SU-DHL-6 (cell line): ENCODE results near the gene COQ5.

Experiments used
- H2AFZ ChIP-seq: fragments of 200-600 bp; sonication (generic); 2 replicates; pipeline ENCODE4 v1.6.1; 2014; ENCODE audit warnings: low read depth, mild to moderate bottlenecking, moderate library complexity, mixed read lengths, antibody characterized with exemption, low read length; ENCODE audit not compliant: severe bottlenecking
- H3F3A ChIP-seq: fragments of 200-600 bp; shearing (Covaris generic); 2 replicates; pipeline ENCODE4 v1.6.0; 2016; ENCODE audit warnings: antibody characterized with exemption, mild to moderate bottlenecking; ENCODE audit not compliant: insufficient read depth
- H3K27ac ChIP-seq: fragments of 200-600 bp; sonication (generic); 2 replicates; pipeline ENCODE4 v1.5.1; 2016; ENCODE audit warnings: low read depth, mild to moderate bottlenecking, low read length, moderate library complexity, mixed read lengths
- H3K27me3 ChIP-seq: fragments of 200-600 bp; sonication (generic), shearing (Covaris generic); 2 replicates; pipeline ENCODE4 v1.6.0; 2014; ENCODE audit warnings: mild to moderate bottlenecking, low read length
- H3K36me3 ChIP-seq: fragments of 200-600 bp; sonication (generic); 2 replicates; pipeline ENCODE4 v1.6.1; 2014; ENCODE audit warnings: mild to moderate bottlenecking, low read length, mixed read lengths
- H3K4me2 ChIP-seq: fragments of 300-600, 200-600 bp; shearing (Covaris generic), sonication (generic); 2 replicates; pipeline ENCODE4 v1.6.0; 2014; ENCODE audit warnings: low read length, low read depth, mild to moderate bottlenecking; ENCODE audit not compliant: poor library complexity, severe bottlenecking
- H3K4me3 ChIP-seq: fragments of 200-600 bp; sonication (generic); 2 replicates; pipeline ENCODE4 v1.5.1; 2014; ENCODE audit warnings: antibody characterized with exemption, low read length, mild to moderate bottlenecking, mixed read lengths; ENCODE audit not compliant: insufficient read depth, poor library complexity, severe bottlenecking
- H3K79me2 ChIP-seq: fragments of 200-600 bp; sonication (generic); 2 replicates; pipeline ENCODE4 v1.6.1; 2014; ENCODE audit warnings: mild to moderate bottlenecking, low read length, moderate library complexity; ENCODE audit not compliant: insufficient read depth
- H3K9ac ChIP-seq: fragments of 200-600 bp; sonication (generic); 2 replicates; pipeline ENCODE4 v1.7.0; 2014; ENCODE audit warnings: mild to moderate bottlenecking, low read length
- H3K9me2 ChIP-seq: fragments of 200-600 bp; sonication (generic); replicated peaks from 2 replicates; pipeline ENCODE4 v1.6.1; 2014; ENCODE audit warnings: low read length; ENCODE audit not compliant: insufficient read depth
- H3K9me3 ChIP-seq: fragments of 200-600 bp; sonication (generic); 2 replicates; pipeline ENCODE4 v1.6.1; 2014; ENCODE audit warnings: low read length, mixed read lengths; ENCODE audit not compliant: insufficient read depth
- H4K20me1 ChIP-seq: fragments of 200-600 bp; sonication (generic); 2 replicates; pipeline ENCODE4 v1.6.1; 2014; ENCODE audit warnings: low read depth, mild to moderate bottlenecking, antibody characterized with exemption, low read length, moderate library complexity, mixed read lengths
- EZH2phosphoT487 ChIP-seq: fragments of 200-600 bp; sonication (generic), shearing (Covaris generic); conservative IDR thresholded peaks from 2 replicates; pipeline ENCODE4 v1.6.1; 2018; ENCODE audit warnings: mild to moderate bottlenecking, antibody characterized with exemption, low read length, moderate library complexity, mixed read lengths
- TF ChIP-seq, protein P1 (sequence below): fragments of 200-600 bp; sonication (generic); IDR thresholded peaks from one replicate; pipeline ENCODE4 v1.5.1; 2017; ENCODE audit warnings: antibody characterized with exemption, mild to moderate bottlenecking, low read length, moderate library complexity; ENCODE audit not compliant: insufficient read depth, poor library complexity, severe bottlenecking

COQ5 gene

DNA sequence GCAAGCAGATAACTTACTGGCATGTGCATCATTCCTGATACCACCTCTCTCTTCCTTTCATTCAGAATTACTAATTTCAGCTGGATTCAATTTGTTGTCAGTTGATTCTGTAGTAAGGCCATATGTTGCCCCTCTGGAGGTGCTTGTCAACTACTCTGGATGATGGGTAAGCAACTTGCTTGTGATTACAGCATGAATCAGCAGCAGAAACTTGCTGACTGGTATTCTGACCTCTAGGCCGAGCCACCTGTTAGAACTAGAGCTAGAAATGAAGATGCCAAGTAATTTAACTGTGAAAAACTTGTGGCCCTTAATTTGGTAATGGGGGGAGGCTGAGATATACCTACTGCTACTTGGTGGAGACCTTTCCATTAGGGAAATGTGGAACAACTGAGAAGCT is 10.3 kb upstream of the COQ5 start:
- H3K36me3 ChIP-seq = peaks cover 4% of the 10 kb centered on the region; the same call in 1 of the 2 replicates
- TF ChIP-seq EZH2phosphoT487 = no peak
- TF ChIP-seq, protein P1, sequence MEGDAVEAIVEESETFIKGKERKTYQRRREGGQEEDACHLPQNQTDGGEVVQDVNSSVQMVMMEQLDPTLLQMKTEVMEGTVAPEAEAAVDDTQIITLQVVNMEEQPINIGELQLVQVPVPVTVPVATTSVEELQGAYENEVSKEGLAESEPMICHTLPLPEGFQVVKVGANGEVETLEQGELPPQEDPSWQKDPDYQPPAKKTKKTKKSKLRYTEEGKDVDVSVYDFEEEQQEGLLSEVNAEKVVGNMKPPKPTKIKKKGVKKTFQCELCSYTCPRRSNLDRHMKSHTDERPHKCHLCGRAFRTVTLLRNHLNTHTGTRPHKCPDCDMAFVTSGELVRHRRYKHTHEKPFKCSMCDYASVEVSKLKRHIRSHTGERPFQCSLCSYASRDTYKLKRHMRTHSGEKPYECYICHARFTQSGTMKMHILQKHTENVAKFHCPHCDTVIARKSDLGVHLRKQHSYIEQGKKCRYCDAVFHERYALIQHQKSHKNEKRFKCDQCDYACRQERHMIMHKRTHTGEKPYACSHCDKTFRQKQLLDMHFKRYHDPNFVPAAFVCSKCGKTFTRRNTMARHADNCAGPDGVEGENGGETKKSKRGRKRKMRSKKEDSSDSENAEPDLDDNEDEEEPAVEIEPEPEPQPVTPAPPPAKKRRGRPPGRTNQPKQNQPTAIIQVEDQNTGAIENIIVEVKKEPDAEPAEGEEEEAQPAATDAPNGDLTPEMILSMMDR = no peak
- peaks cover 99% of the 10 kb centered on the region for H3K79me2 ChIP-seq
- peaks cover 10% of the 10 kb centered on the region; the same call in 1 of the 2 replicates for H3F3A ChIP-seq
- H3K9me2 ChIP-seq = no peaks in the 10 kb centered on the region
- no peaks in the 10 kb centered on the region for H3K9me3 ChIP-seq
- H3K27ac ChIP-seq = no peak overlapping the region
- H3K4me3 ChIP-seq = no peak overlapping the region
- no peak overlapping the region for H3K9ac ChIP-seq
- peaks cover 10% of the 10 kb centered on the region for H4K20me1 ChIP-seq
- H3K4me2 ChIP-seq = no peak overlapping the region
- no peak overlapping the region for H2AFZ ChIP-seq
- H3K27me3 ChIP-seq = no peaks in the 10 kb centered on the region

DNA sequence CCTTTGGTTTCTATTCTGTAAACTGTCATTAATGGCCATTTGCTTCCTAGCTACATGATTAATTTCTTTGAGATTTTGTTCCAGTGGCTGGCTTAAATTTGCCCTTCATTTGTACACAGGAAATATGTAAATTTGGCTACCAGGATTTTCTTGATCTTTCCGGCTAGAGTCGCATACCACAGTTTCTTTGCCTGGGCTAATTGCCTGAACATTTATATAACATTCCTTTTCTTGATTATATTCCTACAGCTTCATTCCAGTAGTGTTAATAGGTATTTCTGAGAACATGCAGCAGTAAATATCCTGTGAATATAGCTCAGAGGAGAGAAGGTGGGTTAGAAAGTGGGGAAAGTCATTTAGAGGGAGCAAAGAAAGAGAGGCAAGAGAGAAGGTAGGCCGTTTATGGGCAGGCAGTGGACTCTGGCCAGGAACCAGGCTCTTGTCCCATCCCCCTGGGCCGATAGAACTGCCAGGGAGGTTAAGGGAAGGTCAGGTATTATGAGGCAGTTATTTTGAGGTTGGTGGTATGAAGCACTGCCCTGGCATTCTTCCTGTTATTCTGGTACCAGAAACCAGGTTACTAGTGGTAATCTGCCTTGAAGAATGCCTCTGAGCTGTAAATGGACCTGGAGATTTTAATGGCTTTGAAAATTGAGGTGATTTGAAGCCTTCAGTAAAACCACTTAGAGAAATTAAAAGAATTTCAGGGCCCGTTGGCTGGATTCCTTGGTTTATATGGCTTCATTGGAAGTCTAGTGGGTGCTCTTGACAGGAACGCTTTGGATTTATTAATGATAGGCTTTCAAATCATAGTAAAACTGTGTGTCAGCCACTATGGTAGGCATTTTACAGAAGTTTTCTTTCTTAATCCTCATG is 9.6 kb upstream of the COQ5 start:
- no peaks in the 10 kb centered on the region for H3K9me2 ChIP-seq
- H3K9ac ChIP-seq = peak overlapping the region; percentile 16
- no peak for TF ChIP-seq EZH2phosphoT487
- TF ChIP-seq, protein P1 = no peak
- peaks cover 10% of the 10 kb centered on the region for H4K20me1 ChIP-seq
- peaks cover 92% of the 10 kb centered on the region for H3K79me2 ChIP-seq
- no peak overlapping the region for H2AFZ ChIP-seq
- H3K4me3 ChIP-seq = peak overlapping the region; percentile 35
- H3K9me3 ChIP-seq = no peaks in the 10 kb centered on the region
- no peaks in the 10 kb centered on the region for H3K27me3 ChIP-seq
- peaks cover 10% of the 10 kb centered on the region; the same call in 1 of the 2 replicates for H3F3A ChIP-seq
- peak overlapping the region; percentile 28 for H3K27ac ChIP-seq
- peak overlapping the region; percentile 87 for H3K4me2 ChIP-seq
- peaks cover 4% of the 10 kb centered on the region; the same call in 1 of the 2 replicates for H3K36me3 ChIP-seq

DNA sequence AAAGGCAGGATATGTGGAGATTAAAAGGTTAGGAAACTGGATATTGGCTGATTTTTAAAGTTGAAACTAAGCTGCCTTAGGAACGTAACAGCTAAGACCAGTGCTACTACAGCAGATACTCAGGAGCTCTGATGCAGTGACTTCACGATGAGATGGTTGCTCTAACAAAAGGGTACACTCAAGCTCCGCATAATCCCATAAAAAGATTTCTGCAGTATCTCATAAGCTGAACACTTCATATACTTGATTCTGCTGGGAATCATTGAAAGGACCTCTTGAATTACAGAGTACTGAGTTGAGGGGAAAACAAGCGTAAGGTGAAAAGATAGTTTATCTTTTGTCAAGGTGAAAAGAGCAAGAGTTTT is 8.9 kb upstream of the COQ5 start:
- H3K27ac ChIP-seq = peak overlapping the region; percentile 28; the same call in 1 of the 2 replicates
- peaks cover 85% of the 10 kb centered on the region for H3K79me2 ChIP-seq
- no peaks in the 10 kb centered on the region for H3K9me2 ChIP-seq
- peak overlapping the region; percentile 87 for H3K4me2 ChIP-seq
- H3K9me3 ChIP-seq = no peaks in the 10 kb centered on the region
- no peak for TF ChIP-seq EZH2phosphoT487
- TF ChIP-seq, protein P1 = no peak
- peaks cover 10% of the 10 kb centered on the region; the same call in 1 of the 2 replicates for H3F3A ChIP-seq
- H2AFZ ChIP-seq = no peak overlapping the region
- H4K20me1 ChIP-seq = peaks cover 7% of the 10 kb centered on the region
- H3K27me3 ChIP-seq = no peaks in the 10 kb centered on the region
- H3K36me3 ChIP-seq = peaks cover 4% of the 10 kb centered on the region; the same call in 1 of the 2 replicates
- peak overlapping the region; percentile 16 for H3K9ac ChIP-seq
- H3K4me3 ChIP-seq = peak overlapping the region; percentile 35
